ENCODE results near the gene CDKAL1.

Gene CDKAL1

GRCh38 chr6:20979076-20979475 is 444.8 kb downstream of the CDKAL1 start:
- Histone ChIP-seq H3K4me1 (ENCODE audit: insufficient read depth, low read length, poor library complexity, severe bottlenecking) (peaks cover 14% of the 10 kb centered on the region), H3K9me2 (replicated peaks; ENCODE audit: low read depth, low read length) (no peaks in the 10 kb centered on the region), H2AFZ (ENCODE audit: low read length) (no peak overlapping the region), H3K36me3 (ENCODE audit: insufficient read depth, low read length) (no peaks in the 10 kb centered on the region), H3F3A (ENCODE audit: low read depth) (no peaks in the 10 kb centered on the region), H3K4me2 (ENCODE audit: low read depth, low read length, poor library complexity, severe bottlenecking) (no peak overlapping the region), H4K20me1 (ENCODE audit: insufficient read depth, low read length, poor library complexity, severe bottlenecking) (no peaks in the 10 kb centered on the region), H3K79me2 (ENCODE audit: insufficient read depth, low read length) (no peaks in the 10 kb centered on the region), H3K27me3 (ENCODE audit: insufficient read depth, low read length, poor library complexity, severe bottlenecking) (no peaks in the 10 kb centered on the region), H3K9ac (ENCODE audit: low read depth, low read length, poor library complexity, severe bottlenecking) (no peak overlapping the region), H3K4me3 (ENCODE audit: low read length, poor library complexity, severe bottlenecking) (no peak overlapping the region), H3K9me3 (ENCODE audit: insufficient read depth, low read depth, low read length) (no peaks in the 10 kb centered on the region)
- TF ChIP-seq, protein P1, sequence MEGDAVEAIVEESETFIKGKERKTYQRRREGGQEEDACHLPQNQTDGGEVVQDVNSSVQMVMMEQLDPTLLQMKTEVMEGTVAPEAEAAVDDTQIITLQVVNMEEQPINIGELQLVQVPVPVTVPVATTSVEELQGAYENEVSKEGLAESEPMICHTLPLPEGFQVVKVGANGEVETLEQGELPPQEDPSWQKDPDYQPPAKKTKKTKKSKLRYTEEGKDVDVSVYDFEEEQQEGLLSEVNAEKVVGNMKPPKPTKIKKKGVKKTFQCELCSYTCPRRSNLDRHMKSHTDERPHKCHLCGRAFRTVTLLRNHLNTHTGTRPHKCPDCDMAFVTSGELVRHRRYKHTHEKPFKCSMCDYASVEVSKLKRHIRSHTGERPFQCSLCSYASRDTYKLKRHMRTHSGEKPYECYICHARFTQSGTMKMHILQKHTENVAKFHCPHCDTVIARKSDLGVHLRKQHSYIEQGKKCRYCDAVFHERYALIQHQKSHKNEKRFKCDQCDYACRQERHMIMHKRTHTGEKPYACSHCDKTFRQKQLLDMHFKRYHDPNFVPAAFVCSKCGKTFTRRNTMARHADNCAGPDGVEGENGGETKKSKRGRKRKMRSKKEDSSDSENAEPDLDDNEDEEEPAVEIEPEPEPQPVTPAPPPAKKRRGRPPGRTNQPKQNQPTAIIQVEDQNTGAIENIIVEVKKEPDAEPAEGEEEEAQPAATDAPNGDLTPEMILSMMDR (conservative IDR thresholded peaks at IDR 0.05; ENCODE audit: low read length), result no peak
- TF ChIP-seq EZH2phosphoT487 (IDR thresholded peaks at IDR 0.05; ENCODE audit: borderline replicate concordance), result no peak

GRCh38 chr6:20983961-20984360 is 449.7 kb downstream of the CDKAL1 start:
- peaks cover 7% of the 10 kb centered on the region; the same call in 1 of the 2 replicates for H3K36me3 ChIP-seq (ENCODE audit: insufficient read depth, low read length)
- H3K4me3 ChIP-seq (ENCODE audit: low read length, poor library complexity, severe bottlenecking), result no peak overlapping the region
- H4K20me1 ChIP-seq (ENCODE audit: insufficient read depth, low read length, poor library complexity, severe bottlenecking), result no peaks in the 10 kb centered on the region
- no peak overlapping the region for H3K4me2 ChIP-seq (ENCODE audit: low read depth, low read length, poor library complexity, severe bottlenecking)
- TF ChIP-seq EZH2phosphoT487 (IDR thresholded peaks at IDR 0.05; ENCODE audit: borderline replicate concordance), result no peak
- TF ChIP-seq, protein P1 (conservative IDR thresholded peaks at IDR 0.05; ENCODE audit: low read length), result no peak
- no peaks in the 10 kb centered on the region for H3K27me3 ChIP-seq (ENCODE audit: insufficient read depth, low read length, poor library complexity, severe bottlenecking)
- peaks cover 9% of the 10 kb centered on the region; the same call in 1 of the 2 replicates for H3K9me3 ChIP-seq (ENCODE audit: insufficient read depth, low read depth, low read length)
- peaks cover 3% of the 10 kb centered on the region for H3K4me1 ChIP-seq (ENCODE audit: insufficient read depth, low read length, poor library complexity, severe bottlenecking)
- no peak overlapping the region for H2AFZ ChIP-seq (ENCODE audit: low read length)
- H3K9ac ChIP-seq (ENCODE audit: low read depth, low read length, poor library complexity, severe bottlenecking), result no peak overlapping the region
- no peaks in the 10 kb centered on the region for H3F3A ChIP-seq (ENCODE audit: low read depth)
- no peaks in the 10 kb centered on the region for H3K9me2 ChIP-seq (replicated peaks; ENCODE audit: low read depth, low read length)
- no peaks in the 10 kb centered on the region for H3K79me2 ChIP-seq (ENCODE audit: insufficient read depth, low read length)

DNA sequence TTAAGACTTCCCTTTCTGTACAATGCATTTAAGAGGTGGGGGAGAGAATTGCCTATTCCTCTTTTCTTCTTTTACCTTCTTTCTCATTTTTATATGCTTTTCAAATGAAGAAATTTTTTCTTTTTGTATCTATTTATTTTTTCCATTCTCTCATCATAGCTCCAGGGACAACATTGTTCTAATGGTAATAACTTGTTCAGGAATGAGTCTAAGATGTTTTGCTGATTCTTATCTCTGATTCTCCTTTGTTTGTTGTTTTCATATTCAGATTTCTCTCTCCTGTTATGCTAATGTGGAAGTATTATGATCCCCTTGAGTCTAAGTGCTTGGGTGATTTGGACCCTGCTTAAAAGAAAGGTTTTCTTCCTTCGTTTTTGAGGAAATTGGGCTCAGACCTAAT is 451.6 kb downstream of the CDKAL1 start:
- no peaks in the 10 kb centered on the region for H3K27me3 ChIP-seq (ENCODE audit: insufficient read depth, low read length, poor library complexity, severe bottlenecking)
- H3K79me2 ChIP-seq (ENCODE audit: insufficient read depth, low read length), result no peaks in the 10 kb centered on the region
- H3K9me3 ChIP-seq (ENCODE audit: insufficient read depth, low read depth, low read length), result peaks cover 9% of the 10 kb centered on the region; the same call in 1 of the 2 replicates
- TF ChIP-seq, protein P1 (conservative IDR thresholded peaks at IDR 0.05; ENCODE audit: low read length), result no peak
- no peak for TF ChIP-seq EZH2phosphoT487 (IDR thresholded peaks at IDR 0.05; ENCODE audit: borderline replicate concordance)
- H3K4me2 ChIP-seq (ENCODE audit: low read depth, low read length, poor library complexity, severe bottlenecking), result no peak overlapping the region
- no peak overlapping the region for H2AFZ ChIP-seq (ENCODE audit: low read length)
- H3K4me3 ChIP-seq (ENCODE audit: low read length, poor library complexity, severe bottlenecking), result no peak overlapping the region
- no peak overlapping the region for H3K9ac ChIP-seq (ENCODE audit: low read depth, low read length, poor library complexity, severe bottlenecking)
- no peaks in the 10 kb centered on the region for H4K20me1 ChIP-seq (ENCODE audit: insufficient read depth, low read length, poor library complexity, severe bottlenecking)
- no peaks in the 10 kb centered on the region for H3K4me1 ChIP-seq (ENCODE audit: insufficient read depth, low read length, poor library complexity, severe bottlenecking)
- H3K9me2 ChIP-seq (replicated peaks; ENCODE audit: low read depth, low read length), result no peaks in the 10 kb centered on the region
- no peaks in the 10 kb centered on the region for H3F3A ChIP-seq (ENCODE audit: low read depth)
- peaks cover 10% of the 10 kb centered on the region; the same call in 1 of the 2 replicates for H3K36me3 ChIP-seq (ENCODE audit: insufficient read depth, low read length)
